Erythroblast (primary cell): Measurements from ENCODE around the gene GDF10.

Experiments used
- GATA1 ChIP-seq: IDR thresholded peaks from 2 replicates; pipeline ENCODE4 v1.6.1; 2011; ENCODE audit warnings: low read depth, mild to moderate bottlenecking, control low read depth, low read length, moderate library complexity
- POLR2A ChIP-seq: IDR thresholded peaks from 2 replicates; pipeline ENCODE4 v1.6.1; 2011; ENCODE audit warnings: mild to moderate bottlenecking, low read length

DNA sequence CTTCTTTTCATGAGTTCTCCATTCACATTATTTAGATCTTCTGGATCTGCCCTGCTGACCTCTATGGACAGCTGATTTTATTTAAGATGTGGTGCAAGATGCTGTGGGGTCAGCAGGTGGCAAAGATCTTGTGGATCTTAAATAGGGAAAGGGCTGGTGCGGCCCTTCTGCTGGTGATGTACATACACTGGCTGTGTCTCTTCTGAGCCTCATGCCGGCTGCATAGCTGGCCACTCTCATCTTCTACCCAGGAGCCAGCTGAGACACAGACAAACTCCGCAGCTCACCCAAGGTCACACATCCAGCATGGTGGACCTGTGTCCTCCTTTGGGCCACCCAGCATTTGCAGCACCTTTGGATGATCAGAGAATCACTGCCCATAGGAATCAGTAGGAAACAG lies 57.9 kb downstream of the GDF10 start:
- TF ChIP-seq POLR2A (no peak), GATA1 (no peak)
